Neural crest cell (in vitro differentiated cells): ENCODE measurements around the gene IWS1. TPM values are rescaled to one million over a fixed set of nuclear protein-coding genes. Genes with fewer than 3 reads are reported as not detected.
"Not testable (repeated sequence)": the region's sequence is repeated elsewhere in the genome, so short reads cannot be mapped to it uniquely, and the experiment has no call there.

ENCODE experiments used
- DNase-seq: peaks from one replicate; pipeline ENCODE4 v3.0.0; 2021; ENCODE audit warnings: low read depth, mixed read lengths, low spot score
- H3K27ac Mint-ChIP-seq: one replicate; pipeline ENCODE4 v1.8.0; 2021; ENCODE audit warnings: mild to moderate bottlenecking, mixed read lengths; ENCODE audit not compliant: unreplicated experiment
- H3K27me3 Mint-ChIP-seq: 2 replicates; pipeline ENCODE4 v1.8.0; 2021; ENCODE audit warnings: low read depth, mild to moderate bottlenecking, mixed read lengths
- H3K36me3 Mint-ChIP-seq: 2 replicates; pipeline ENCODE4 v1.8.0; 2021; ENCODE audit warnings: low read depth, mild to moderate bottlenecking, mixed read lengths
- H3K4me1 Mint-ChIP-seq: 2 replicates; pipeline ENCODE4 v1.8.0; 2021; ENCODE audit warnings: mixed read lengths
- H3K4me3 Mint-ChIP-seq: one replicate; pipeline ENCODE4 v1.8.0; 2021; ENCODE audit warnings: mild to moderate bottlenecking, mixed read lengths
- H3K9me3 Mint-ChIP-seq: 2 replicates; pipeline ENCODE4 v1.8.0; 2021; ENCODE audit warnings: mixed read lengths
- total RNA-seq: library from RNA; stranded (reverse); gene quantifications from 2 replicates; pipeline ENCODE4 v1.2.1, GENCODE V29; 2021
- TF ChIP-seq, protein P1 (sequence below): fragments of 200-600 bp; sonication (generic); conservative IDR thresholded peaks from 2 replicates; pipeline ENCODE4 v1.5.0; 2021; ENCODE audit warnings: antibody characterized with exemption, mild to moderate bottlenecking

IWS1 gene
- total RNA-seq, 1 donor from 2014 or later: 63.0 TPM

- no peak overlapping the region for H3K4me3 Mint-ChIP-seq
- H3K9me3 Mint-ChIP-seq: peaks cover 2% of the 10 kb centered on the region
- TF ChIP-seq, protein P1, sequence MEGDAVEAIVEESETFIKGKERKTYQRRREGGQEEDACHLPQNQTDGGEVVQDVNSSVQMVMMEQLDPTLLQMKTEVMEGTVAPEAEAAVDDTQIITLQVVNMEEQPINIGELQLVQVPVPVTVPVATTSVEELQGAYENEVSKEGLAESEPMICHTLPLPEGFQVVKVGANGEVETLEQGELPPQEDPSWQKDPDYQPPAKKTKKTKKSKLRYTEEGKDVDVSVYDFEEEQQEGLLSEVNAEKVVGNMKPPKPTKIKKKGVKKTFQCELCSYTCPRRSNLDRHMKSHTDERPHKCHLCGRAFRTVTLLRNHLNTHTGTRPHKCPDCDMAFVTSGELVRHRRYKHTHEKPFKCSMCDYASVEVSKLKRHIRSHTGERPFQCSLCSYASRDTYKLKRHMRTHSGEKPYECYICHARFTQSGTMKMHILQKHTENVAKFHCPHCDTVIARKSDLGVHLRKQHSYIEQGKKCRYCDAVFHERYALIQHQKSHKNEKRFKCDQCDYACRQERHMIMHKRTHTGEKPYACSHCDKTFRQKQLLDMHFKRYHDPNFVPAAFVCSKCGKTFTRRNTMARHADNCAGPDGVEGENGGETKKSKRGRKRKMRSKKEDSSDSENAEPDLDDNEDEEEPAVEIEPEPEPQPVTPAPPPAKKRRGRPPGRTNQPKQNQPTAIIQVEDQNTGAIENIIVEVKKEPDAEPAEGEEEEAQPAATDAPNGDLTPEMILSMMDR: no peak
- no peak overlapping the region for H3K27ac Mint-ChIP-seq
- H3K4me1 Mint-ChIP-seq: no peaks in the 10 kb centered on the region
- H3K36me3 Mint-ChIP-seq: no peaks in the 10 kb centered on the region
- no peak for DNase-seq
- H3K27me3 Mint-ChIP-seq: peaks cover 45% of the 10 kb centered on the region
Observed at GRCh38 chr2:127546797-127547196, 20.5 kb upstream of the IWS1 start.

GRCh38 chr2:127545796-127546195 is 19.5 kb upstream of the IWS1 start:
- DNase-seq: no peak
- H3K27ac Mint-ChIP-seq: no peak overlapping the region
- TF ChIP-seq, protein P1: no peak
- H3K4me1 Mint-ChIP-seq: no peaks in the 10 kb centered on the region
- H3K27me3 Mint-ChIP-seq: peaks cover 45% of the 10 kb centered on the region
- no peaks in the 10 kb centered on the region for H3K36me3 Mint-ChIP-seq
- H3K4me3 Mint-ChIP-seq: no peak overlapping the region
- peaks cover 2% of the 10 kb centered on the region for H3K9me3 Mint-ChIP-seq

GRCh38 chr2:127545189-127545588 is 18.9 kb upstream of the IWS1 start:
- no peaks in the 10 kb centered on the region for H3K36me3 Mint-ChIP-seq
- peaks cover 2% of the 10 kb centered on the region for H3K9me3 Mint-ChIP-seq
- no peak for DNase-seq
- H3K27ac Mint-ChIP-seq: no peak overlapping the region
- TF ChIP-seq, protein P1: no peak
- no peak overlapping the region for H3K4me3 Mint-ChIP-seq
- H3K4me1 Mint-ChIP-seq: no peaks in the 10 kb centered on the region
- peaks cover 45% of the 10 kb centered on the region for H3K27me3 Mint-ChIP-seq

DNA sequence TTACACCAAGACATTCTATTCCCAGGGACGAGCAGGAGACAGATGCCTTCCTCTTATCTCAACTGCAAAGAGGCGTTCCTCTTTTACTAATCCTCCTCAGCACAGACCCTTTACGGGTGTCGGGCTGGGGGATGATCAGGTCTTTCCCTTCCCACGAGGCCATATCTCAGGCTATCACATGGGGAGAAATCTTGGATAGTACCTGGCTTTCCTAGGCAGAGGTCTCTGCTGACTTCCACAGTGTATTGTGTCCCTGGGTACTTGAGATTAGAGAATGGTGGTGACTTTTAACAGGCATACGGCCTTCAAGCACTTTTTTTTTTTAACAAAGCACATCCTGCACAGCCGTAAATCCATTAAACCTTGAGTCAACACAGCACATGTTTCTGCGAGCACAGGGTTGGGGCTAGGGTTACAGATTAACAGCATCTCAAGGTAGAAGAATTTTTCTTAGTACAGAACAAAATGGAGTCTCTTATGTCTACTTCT is 16.8 kb upstream of the IWS1 start:
- not testable (repeated sequence) for H3K27ac Mint-ChIP-seq, H3K4me1 Mint-ChIP-seq, H3K4me3 Mint-ChIP-seq, DNase-seq, H3K36me3 Mint-ChIP-seq, H3K9me3 Mint-ChIP-seq
- H3K27me3 Mint-ChIP-seq: peaks cover 39% of the 10 kb centered on the region

- H3K4me1 Mint-ChIP-seq: no peaks in the 10 kb centered on the region
- H3K27me3 Mint-ChIP-seq: peaks cover 38% of the 10 kb centered on the region
- no peak overlapping the region for H3K27ac Mint-ChIP-seq
- TF ChIP-seq, protein P1: no peak
- no peaks in the 10 kb centered on the region for H3K36me3 Mint-ChIP-seq
- H3K9me3 Mint-ChIP-seq: peaks cover 2% of the 10 kb centered on the region
- no peak overlapping the region for H3K4me3 Mint-ChIP-seq
- no peak for DNase-seq
Observed at GRCh38 chr2:127542231-127542630, 15.9 kb upstream of the IWS1 start.

DNA sequence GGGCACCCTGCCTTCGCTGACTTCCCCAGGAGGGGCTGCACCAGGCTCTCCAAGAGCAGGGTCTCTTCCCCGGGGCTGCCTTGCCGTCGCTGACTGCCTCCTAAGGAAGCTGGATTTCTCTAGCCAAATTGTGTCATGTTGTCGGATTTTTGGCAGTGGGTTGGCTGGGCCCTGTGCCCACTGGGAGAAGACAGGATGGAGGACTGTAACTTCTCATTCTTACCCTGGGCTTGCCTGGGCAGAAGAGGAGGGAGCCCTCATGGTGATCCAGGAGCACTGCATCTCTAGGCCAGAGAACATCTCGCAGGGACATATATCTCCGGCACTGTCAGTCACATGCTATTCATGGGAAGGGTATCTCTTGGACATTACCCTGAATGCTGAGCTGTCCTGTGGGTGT is 15.5 kb upstream of the IWS1 start:
- no peak for DNase-seq
- Mint-ChIP-seq H3K9me3 (peaks cover 2% of the 10 kb centered on the region), H3K4me3 (no peak overlapping the region), H3K27me3 (peaks cover 35% of the 10 kb centered on the region), H3K27ac (no peak overlapping the region), H3K36me3 (no peaks in the 10 kb centered on the region), H3K4me1 (no peaks in the 10 kb centered on the region)
- TF ChIP-seq, protein P1: no peak
